ENCODE measurements around the gene INPP4B.

The INPP4B gene

GRCh38 chr4:142218726-142219125, 627.4 kb downstream of the INPP4B start:
- H2BK5ac ChIP-seq (ENCODE audit: low read length): no peak overlapping the region
- no peak overlapping the region for H3K9ac ChIP-seq (ENCODE audit: low read depth, low read length, poor library complexity)
- H3K36me3 ChIP-seq (replicated peaks in 1 of 2; ENCODE audit: control insufficient read depth in 2 of 2, insufficient read depth in 2 of 2, low read length in 2 of 2): no peaks in the 10 kb centered on the region
- H2AK5ac ChIP-seq (ENCODE audit: low read depth, low read length): no peak overlapping the region
- no peaks in the 10 kb centered on the region for H3K9me3 ChIP-seq (replicated peaks in 1 of 2; ENCODE audit: control insufficient read depth in 2 of 2, insufficient read depth in 1 of 2, low read depth in 1 of 2, low read length in 2 of 2)
- H3K4ac ChIP-seq (ENCODE audit: low read length): no peak overlapping the region
- no peak overlapping the region for H2BK15ac ChIP-seq (ENCODE audit: low read length)
- no peak overlapping the region for H3K4me2 ChIP-seq (ENCODE audit: insufficient read depth, low read length, poor library complexity, severe bottlenecking)
- no peak overlapping the region for H3K4me3 ChIP-seq (ENCODE audit: low read length in 2 of 2)
- no CpG with 5 or more reads among the region's 1 CpG for WGBS, 2 donors (ENCODE audit: extremely low coverage in 2 of 2, insufficient read length in 2 of 2, insufficient replicate concordance in 1 of 2)
- H2BK12ac ChIP-seq (ENCODE audit: low read length): no peak overlapping the region
- H3K4me1 ChIP-seq (ENCODE audit: control insufficient read depth in 2 of 2, insufficient read depth in 1 of 2, low read depth in 1 of 2, low read length in 2 of 2): no peaks in the 10 kb centered on the region
- no peak for DNase-seq (ENCODE audit: low spot score)
- H3K79me1 ChIP-seq (ENCODE audit: low read depth, low read length): no peaks in the 10 kb centered on the region
- no peak overlapping the region for H3K23ac ChIP-seq (ENCODE audit: low read depth, low read length, poor library complexity)
- no peak overlapping the region for H2BK120ac ChIP-seq (ENCODE audit: low read depth, low read length)
- no peak overlapping the region for H3K27ac ChIP-seq (replicated peaks; ENCODE audit: low read length)
- no peak overlapping the region for H2AFZ ChIP-seq (ENCODE audit: low read length)
- H4K91ac ChIP-seq (ENCODE audit: low read depth, low read length, poor library complexity): no peak overlapping the region
- H3K27me3 ChIP-seq (ENCODE audit: control insufficient read depth in 3 of 3, insufficient read depth in 3 of 3, low read depth in 1 of 3, low read length in 3 of 3): no peaks in the 10 kb centered on the region
- H3K14ac ChIP-seq (ENCODE audit: low read length): no peak overlapping the region
- no peak overlapping the region for H3K18ac ChIP-seq (ENCODE audit: low read length)
- H4K8ac ChIP-seq (ENCODE audit: low read depth, low read length): no peak overlapping the region

GRCh38 chr4:142211444-142211843, 634.7 kb downstream of the INPP4B start:
- Histone ChIP-seq H3K4me1 (ENCODE audit: control insufficient read depth in 2 of 2, insufficient read depth in 1 of 2, low read depth in 1 of 2, low read length in 2 of 2) (no peaks in the 10 kb centered on the region), H3K23ac (ENCODE audit: low read depth, low read length, poor library complexity) (no peak overlapping the region), H3K9ac (ENCODE audit: low read depth, low read length, poor library complexity) (no peak overlapping the region), H3K79me1 (ENCODE audit: low read depth, low read length) (no peaks in the 10 kb centered on the region), H4K8ac (ENCODE audit: low read depth, low read length) (no peak overlapping the region), H3K36me3 (replicated peaks in 1 of 2; ENCODE audit: control insufficient read depth in 2 of 2, insufficient read depth in 2 of 2, low read length in 2 of 2) (no peaks in the 10 kb centered on the region), H3K9me3 (replicated peaks in 1 of 2; ENCODE audit: control insufficient read depth in 2 of 2, insufficient read depth in 1 of 2, low read depth in 1 of 2, low read length in 2 of 2) (peaks cover 0 to 2% of the 10 kb centered on the region in 2 donors), H3K27me3 (ENCODE audit: control insufficient read depth in 3 of 3, insufficient read depth in 3 of 3, low read depth in 1 of 3, low read length in 3 of 3) (no peaks in the 10 kb centered on the region), H2BK15ac (ENCODE audit: low read length) (no peak overlapping the region), H2BK12ac (ENCODE audit: low read length) (no peak overlapping the region), H2BK5ac (ENCODE audit: low read length) (no peak overlapping the region), H3K27ac (replicated peaks; ENCODE audit: low read length) (no peak overlapping the region), H3K4me3 (ENCODE audit: low read length in 2 of 2) (no peak overlapping the region), H2AFZ (ENCODE audit: low read length) (no peak overlapping the region), H4K91ac (ENCODE audit: low read depth, low read length, poor library complexity) (no peak overlapping the region), H3K4ac (ENCODE audit: low read length) (no peak overlapping the region), H3K18ac (ENCODE audit: low read length) (no peak overlapping the region), H3K14ac (ENCODE audit: low read length) (no peak overlapping the region), H3K4me2 (ENCODE audit: insufficient read depth, low read length, poor library complexity, severe bottlenecking) (no peak overlapping the region), H2BK120ac (ENCODE audit: low read depth, low read length) (no peak overlapping the region), H2AK5ac (ENCODE audit: low read depth, low read length) (no peak overlapping the region)
- DNase-seq (ENCODE audit: low spot score): no peak
- WGBS, 2 donors (ENCODE audit: extremely low coverage in 2 of 2, insufficient read length in 2 of 2, insufficient replicate concordance in 1 of 2): no CpG with 5 or more reads among the region's 1 CpG

- H3K23ac ChIP-seq (ENCODE audit: low read depth, low read length, poor library complexity): no peak overlapping the region
- no peak overlapping the region for H3K4me3 ChIP-seq (ENCODE audit: low read length in 2 of 2)
Measured at GRCh38 chr4:142203505-142203904, 642.6 kb downstream of the INPP4B start.

GRCh38 chr4:142202404-142203332, 643.4 kb downstream of the INPP4B start:
- no peak overlapping the region for H3K9ac ChIP-seq (ENCODE audit: low read depth, low read length, poor library complexity)
- no peak for DNase-seq (ENCODE audit: low spot score)
- H2BK120ac ChIP-seq (ENCODE audit: low read depth, low read length): no peak overlapping the region
- no peak overlapping the region for H3K23ac ChIP-seq (ENCODE audit: low read depth, low read length, poor library complexity)
- peaks cover 0 to 2% of the 10 kb centered on the region in 2 donors for H3K9me3 ChIP-seq (replicated peaks in 1 of 2; ENCODE audit: control insufficient read depth in 2 of 2, insufficient read depth in 1 of 2, low read depth in 1 of 2, low read length in 2 of 2)
- no peak overlapping the region for H2AFZ ChIP-seq (ENCODE audit: low read length)
- WGBS, 2 donors (ENCODE audit: extremely low coverage in 2 of 2, insufficient read length in 2 of 2, insufficient replicate concordance in 1 of 2): no CpG with 5 or more reads among the region's 6 CpGs
- no peak overlapping the region for H2BK5ac ChIP-seq (ENCODE audit: low read length)
- no peaks in the 10 kb centered on the region for H3K79me1 ChIP-seq (ENCODE audit: low read depth, low read length)
- no peak overlapping the region for H4K91ac ChIP-seq (ENCODE audit: low read depth, low read length, poor library complexity)
- no peaks in the 10 kb centered on the region for H3K4me1 ChIP-seq (ENCODE audit: control insufficient read depth in 2 of 2, insufficient read depth in 1 of 2, low read depth in 1 of 2, low read length in 2 of 2)
- H3K27me3 ChIP-seq (ENCODE audit: control insufficient read depth in 3 of 3, insufficient read depth in 3 of 3, low read depth in 1 of 3, low read length in 3 of 3): no peaks in the 10 kb centered on the region
- no peak overlapping the region for H4K8ac ChIP-seq (ENCODE audit: low read depth, low read length)
- H3K36me3 ChIP-seq (replicated peaks in 1 of 2; ENCODE audit: control insufficient read depth in 2 of 2, insufficient read depth in 2 of 2, low read length in 2 of 2): no peaks in the 10 kb centered on the region
- no peak overlapping the region for H2BK12ac ChIP-seq (ENCODE audit: low read length)
- no peak overlapping the region for H3K4me2 ChIP-seq (ENCODE audit: insufficient read depth, low read length, poor library complexity, severe bottlenecking)
- H2BK15ac ChIP-seq (ENCODE audit: low read length): no peak overlapping the region
- no peak overlapping the region for H2AK5ac ChIP-seq (ENCODE audit: low read depth, low read length)
- H3K27ac ChIP-seq (replicated peaks; ENCODE audit: low read length): no peak overlapping the region
- H3K14ac ChIP-seq (ENCODE audit: low read length): no peak overlapping the region
- H3K18ac ChIP-seq (ENCODE audit: low read length): no peak overlapping the region
- H3K4me3 ChIP-seq (ENCODE audit: low read length in 2 of 2): no peak overlapping the region
- H3K4ac ChIP-seq (ENCODE audit: low read length): no peak overlapping the region

More at GRCh38 chr4:142203505-142203904, 642.6 kb downstream of the INPP4B start:
- Histone ChIP-seq H3K14ac (ENCODE audit: low read length) (no peak overlapping the region), H2BK120ac (ENCODE audit: low read depth, low read length) (no peak overlapping the region), H3K27me3 (ENCODE audit: control insufficient read depth in 3 of 3, insufficient read depth in 3 of 3, low read depth in 1 of 3, low read length in 3 of 3) (no peaks in the 10 kb centered on the region), H2BK12ac (ENCODE audit: low read length) (no peak overlapping the region), H3K18ac (ENCODE audit: low read length) (no peak overlapping the region), H3K79me1 (ENCODE audit: low read depth, low read length) (no peaks in the 10 kb centered on the region), H3K4ac (ENCODE audit: low read length) (no peak overlapping the region), H2AFZ (ENCODE audit: low read length) (no peak overlapping the region), H2BK5ac (ENCODE audit: low read length) (no peak overlapping the region), H3K36me3 (replicated peaks in 1 of 2; ENCODE audit: control insufficient read depth in 2 of 2, insufficient read depth in 2 of 2, low read length in 2 of 2) (no peaks in the 10 kb centered on the region), H3K9ac (ENCODE audit: low read depth, low read length, poor library complexity) (no peak overlapping the region), H3K4me1 (ENCODE audit: control insufficient read depth in 2 of 2, insufficient read depth in 1 of 2, low read depth in 1 of 2, low read length in 2 of 2) (no peaks in the 10 kb centered on the region), H2BK15ac (ENCODE audit: low read length) (no peak overlapping the region), H2AK5ac (ENCODE audit: low read depth, low read length) (no peak overlapping the region), H4K91ac (ENCODE audit: low read depth, low read length, poor library complexity) (no peak overlapping the region), H3K9me3 (replicated peaks in 1 of 2; ENCODE audit: control insufficient read depth in 2 of 2, insufficient read depth in 1 of 2, low read depth in 1 of 2, low read length in 2 of 2) (peaks cover 0 to 2% of the 10 kb centered on the region in 2 donors), H3K4me2 (ENCODE audit: insufficient read depth, low read length, poor library complexity, severe bottlenecking) (no peak overlapping the region), H3K27ac (replicated peaks; ENCODE audit: low read length) (no peak overlapping the region), H4K8ac (ENCODE audit: low read depth, low read length) (no peak overlapping the region)
- DNase-seq (ENCODE audit: low spot score): no peak
